Measurements from ENCODE around the gene SAV1.

DNA sequence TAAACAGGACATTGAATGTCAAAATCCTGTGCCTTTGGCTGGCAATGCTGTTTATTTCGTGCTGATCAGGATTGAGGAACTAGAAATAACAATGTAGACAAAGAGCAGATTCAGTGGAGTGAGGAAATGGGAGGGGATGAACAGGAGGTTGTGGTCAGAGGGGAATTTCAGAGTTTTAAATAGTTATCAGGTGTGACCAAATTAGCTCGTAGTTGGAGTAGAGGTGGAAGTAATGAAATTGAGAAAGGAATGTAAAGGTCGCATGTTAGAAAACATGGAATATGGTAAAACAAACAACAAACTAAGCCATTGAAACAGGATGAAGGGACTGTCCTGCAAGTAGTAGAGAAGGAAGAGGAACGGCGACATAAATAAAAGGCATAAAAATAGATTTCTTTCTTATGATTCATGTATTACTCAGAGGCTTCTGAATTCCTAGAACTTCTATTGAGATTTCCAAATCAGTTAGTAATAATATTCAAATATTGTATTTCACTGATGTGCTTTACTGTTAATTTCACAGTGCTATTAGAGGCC lies 9.5 kb upstream of the SAV1 start:
- TF ChIP-seq YY1 (IDR thresholded peaks at IDR 0.05; ENCODE audit: low read depth, low read length) (no peak), PHF8 (conservative IDR thresholded peaks at IDR 0.05; ENCODE audit: low read depth, low read length) (no peak)

Measured in H1 (cell line).